GOT3 (cell line): ENCODE data around the gene SFXN1.

Experiments used
- DNase-seq: peaks from one replicate; lab custom pipeline; 2025; ENCODE audit warnings: mixed read lengths; lab: John Stamatoyannopoulos, UW

SFXN1 gene

GRCh38 chr5:175575301-175575700 lies 96.9 kb downstream of the SFXN1 start:
- no peak for DNase-seq

GRCh38 chr5:175576096-175576495 lies 97.7 kb downstream of the SFXN1 start:
- no peak for DNase-seq

- DNase-seq, result no peak
Measured at GRCh38 chr5:175576591-175576990, 98.2 kb downstream of the SFXN1 start.
